Calu3 (cell line): Measurements from ENCODE around the gene ENDOG. TPM values are rescaled to one million over a fixed set of nuclear protein-coding genes. Genes with fewer than 3 reads are reported as not detected.
"Not testable (repeated sequence)": the region's sequence is repeated elsewhere in the genome, so short reads cannot be mapped to it uniquely, and the experiment has no call there.

Experiments used
- BruUV-seq: library from RNA; stranded (reverse); fragments of 400-500 nt; replicated peaks from 2 replicates; lab custom pipeline; 2021; lab: Mats Ljungman, UMichigan
- CTCF ChIA-PET: fragments of 300-600 bp; sonication (Branson Sonifier 250); formaldehyde crosslinking; loops from one replicate; lab custom pipeline; 2022; ENCODE audit warnings: antibody characterized with exemption; lab: Charles Lee
- DNase-seq: peaks from one replicate; pipeline ENCODE4 v3.0.0; 2022
- H3K27ac Mint-ChIP-seq: one replicate; pipeline ENCODE4 v1.8.0; 2022; ENCODE audit warnings: mixed read lengths; ENCODE audit not compliant: unreplicated experiment
- H3K27me3 Mint-ChIP-seq: one replicate; pipeline ENCODE4 v1.8.0; 2022; ENCODE audit warnings: mixed read lengths; ENCODE audit not compliant: unreplicated experiment
- H3K36me3 Mint-ChIP-seq: one replicate; pipeline ENCODE4 v1.8.0; 2022; ENCODE audit warnings: mild to moderate bottlenecking, moderate library complexity, mixed read lengths; ENCODE audit not compliant: insufficient read depth, unreplicated experiment
- H3K4me1 Mint-ChIP-seq: one replicate; pipeline ENCODE4 v1.8.0; 2022; ENCODE audit warnings: mild to moderate bottlenecking, low read depth, mixed read lengths; ENCODE audit not compliant: unreplicated experiment
- H3K4me3 Mint-ChIP-seq: one replicate; pipeline ENCODE4 v1.8.0; 2022; ENCODE audit warnings: mild to moderate bottlenecking, low read depth, moderate library complexity, mixed read lengths; ENCODE audit not compliant: unreplicated experiment
- H3K9me3 Mint-ChIP-seq: one replicate; pipeline ENCODE4 v1.8.0; 2022; ENCODE audit warnings: low read depth, mixed read lengths; ENCODE audit not compliant: unreplicated experiment
- intact Hi-C: fragments of 100-400 bp; cut with micrococcal nuclease; formaldehyde crosslinking; loops from one replicate; pipeline ENCODE4 v1.10.0; 2022; ENCODE audit not compliant: unreplicated experiment
- total RNA-seq: library from RNA; stranded (reverse); gene quantifications from 2 replicates; pipeline ENCODE4 v1.2.3, GENCODE V29; 2022
- TF ChIP-seq, protein P1 (sequence below): fragments of 200-600 bp; IDR thresholded peaks from one replicate; pipeline ENCODE4 v1.8.0; 2022; ENCODE audit warnings: antibody characterized with exemption; ENCODE audit not compliant: unreplicated experiment

Gene ENDOG
- total RNA-seq, 1 experiment from 2014 or later = 15.2 TPM

DNA sequence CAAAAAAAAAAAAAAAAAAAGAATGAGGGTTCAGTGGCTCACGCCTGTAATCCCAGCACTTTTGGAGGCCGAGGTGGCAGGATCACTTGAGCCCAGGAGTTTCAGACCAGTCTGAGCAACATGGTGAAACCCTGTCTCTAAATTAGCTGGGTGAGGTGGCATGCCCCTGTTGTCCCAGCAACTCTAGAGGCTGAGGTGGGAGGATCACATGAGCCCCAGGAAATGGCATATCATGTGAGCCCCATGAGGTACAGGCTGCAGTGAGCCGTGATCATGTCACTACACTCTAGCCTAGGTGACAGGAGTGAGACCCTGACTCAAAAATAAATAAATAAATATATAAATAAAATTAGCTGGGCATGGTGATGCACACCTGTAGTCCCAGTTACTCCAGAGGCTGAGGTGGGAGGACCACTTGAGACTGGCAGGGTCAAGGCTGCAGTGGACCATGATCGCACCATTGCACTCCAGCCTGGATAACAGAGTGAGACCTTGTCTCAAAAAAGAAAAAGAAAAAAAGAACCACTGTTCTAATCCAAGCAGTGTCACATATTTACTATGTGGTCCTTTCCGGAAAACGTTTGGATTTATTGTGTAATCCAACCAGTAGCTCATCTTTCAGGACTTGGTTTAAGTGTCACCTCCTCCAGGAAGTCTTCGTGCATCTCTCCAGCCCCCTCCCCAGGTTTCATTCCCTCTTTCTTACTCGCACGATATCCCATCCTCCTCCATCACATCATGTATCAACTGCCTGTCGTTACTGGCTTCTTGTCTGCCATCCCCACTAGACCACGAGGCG lies 23.6 kb downstream of the ENDOG start:
- Mint-ChIP-seq H3K36me3 (no peaks in the 10 kb centered on the region), H3K4me1 (no peaks in the 10 kb centered on the region), H3K27ac (no peak overlapping the region), H3K27me3 (no peaks in the 10 kb centered on the region), H3K9me3 (no peaks in the 10 kb centered on the region), H3K4me3 (no peak overlapping the region)
- TF ChIP-seq, protein P1, sequence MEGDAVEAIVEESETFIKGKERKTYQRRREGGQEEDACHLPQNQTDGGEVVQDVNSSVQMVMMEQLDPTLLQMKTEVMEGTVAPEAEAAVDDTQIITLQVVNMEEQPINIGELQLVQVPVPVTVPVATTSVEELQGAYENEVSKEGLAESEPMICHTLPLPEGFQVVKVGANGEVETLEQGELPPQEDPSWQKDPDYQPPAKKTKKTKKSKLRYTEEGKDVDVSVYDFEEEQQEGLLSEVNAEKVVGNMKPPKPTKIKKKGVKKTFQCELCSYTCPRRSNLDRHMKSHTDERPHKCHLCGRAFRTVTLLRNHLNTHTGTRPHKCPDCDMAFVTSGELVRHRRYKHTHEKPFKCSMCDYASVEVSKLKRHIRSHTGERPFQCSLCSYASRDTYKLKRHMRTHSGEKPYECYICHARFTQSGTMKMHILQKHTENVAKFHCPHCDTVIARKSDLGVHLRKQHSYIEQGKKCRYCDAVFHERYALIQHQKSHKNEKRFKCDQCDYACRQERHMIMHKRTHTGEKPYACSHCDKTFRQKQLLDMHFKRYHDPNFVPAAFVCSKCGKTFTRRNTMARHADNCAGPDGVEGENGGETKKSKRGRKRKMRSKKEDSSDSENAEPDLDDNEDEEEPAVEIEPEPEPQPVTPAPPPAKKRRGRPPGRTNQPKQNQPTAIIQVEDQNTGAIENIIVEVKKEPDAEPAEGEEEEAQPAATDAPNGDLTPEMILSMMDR = no peak
- BruUV-seq = no TSS peak
- CTCF ChIA-PET = interaction anchor here (0.7 kb wide), 1 partner anchor 74 kb away, joined by 6 read pairs; no protein-coding TSS in a partner anchor
- no peak for DNase-seq
- intact Hi-C loops = no loop called here

DNA sequence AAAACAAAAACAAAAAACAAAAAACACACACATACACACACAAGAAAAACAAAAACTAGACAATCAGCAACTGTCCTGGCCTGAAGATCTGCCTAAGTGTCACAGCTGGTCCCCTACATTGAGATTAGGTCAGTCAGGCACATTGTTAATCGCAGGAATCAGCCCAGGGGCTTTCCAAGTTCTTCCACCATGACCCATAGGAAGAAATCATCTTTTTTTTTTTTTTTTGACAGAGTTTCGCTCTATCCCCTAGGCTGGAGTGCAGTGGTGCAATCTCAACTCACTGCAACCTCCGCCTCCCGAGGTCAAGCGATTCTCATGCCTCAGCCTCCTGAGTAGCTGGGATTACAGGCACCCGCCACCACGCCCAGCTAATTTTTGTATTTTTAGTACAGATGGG lies 24.9 kb downstream of the ENDOG start:
- H3K27ac Mint-ChIP-seq, H3K4me1 Mint-ChIP-seq, H3K36me3 Mint-ChIP-seq, BruUV-seq, intact Hi-C loops, CTCF ChIA-PET, H3K27me3 Mint-ChIP-seq, H3K9me3 Mint-ChIP-seq, H3K4me3 Mint-ChIP-seq, DNase-seq: not testable (repeated sequence)

GRCh38 chr9:128845186-128845931 lies 27.1 kb downstream of the ENDOG start:
- Mint-ChIP-seq H3K9me3 (peaks cover 3% of the 10 kb centered on the region), H3K4me1 (no peaks in the 10 kb centered on the region), H3K4me3 (no peak overlapping the region), H3K36me3 (no peaks in the 10 kb centered on the region), H3K27ac (no peak overlapping the region), H3K27me3 (no peaks in the 10 kb centered on the region)
- no TSS peak for BruUV-seq
- CTCF ChIA-PET = no interaction called here
- no peak for DNase-seq
- TF ChIP-seq, protein P1 = no peak
- intact Hi-C loops = no loop called here

- DNase-seq = no peak
- peaks cover 9% of the 10 kb centered on the region for H3K9me3 Mint-ChIP-seq
- CTCF ChIA-PET = interaction anchor here (0.5 kb wide), 1 partner anchor 78 kb away, joined by 3 read pairs; no protein-coding TSS in a partner anchor
- intact Hi-C loops = no loop called here
- no peaks in the 10 kb centered on the region for H3K4me1 Mint-ChIP-seq
- no TSS peak for BruUV-seq
- no peak overlapping the region for H3K4me3 Mint-ChIP-seq
- TF ChIP-seq, protein P1 = no peak
- no peaks in the 10 kb centered on the region for H3K27me3 Mint-ChIP-seq
- H3K27ac Mint-ChIP-seq = no peak overlapping the region
- no peaks in the 10 kb centered on the region for H3K36me3 Mint-ChIP-seq
Measured at GRCh38 chr9:128846680-128847030, 28.4 kb downstream of the ENDOG start.
